Endothelial cell of umbilical vein (primary cell): ENCODE data around the gene MYOD1. TPM values are rescaled to one million over a fixed set of nuclear protein-coding genes. Genes with fewer than 3 reads are reported as not detected.

Experiments used
- Bru-seq: library from RNA; stranded (reverse); fragments of 400-500 nt; gene quantifications from one replicate; lab custom pipeline; 2021; lab: Mats Ljungman, UMichigan
- BruChase-seq, 2 experiments: library from RNA; stranded (reverse); fragments of 400-500 nt; gene quantifications; one replicate each; lab custom pipeline; 2021; lab: Mats Ljungman, UMichigan
- BruUV-seq: library from RNA; stranded (reverse); fragments of 400-500 nt; replicated peaks from 2 replicates; lab custom pipeline; 2021; lab: Mats Ljungman, UMichigan
- CTCF ChIA-PET: fragments of 300-600, 350-600 bp; sonication (Branson Sonifier 250); formaldehyde crosslinking; loops from one replicate; lab custom pipeline; 2021; ENCODE audit warnings: antibody characterized with exemption, inconsistent platforms; lab: Charles Lee
- POLR2A ChIA-PET: fragments of 300-600, 350-600 bp; sonication (Branson Sonifier 250); formaldehyde crosslinking; loops from one replicate; lab custom pipeline; 2021; ENCODE audit warnings: antibody characterized with exemption, inconsistent platforms; lab: Charles Lee
- DNase-seq: peaks from one replicate; pipeline ENCODE4 v3.0.0-alpha.2; 2011; ENCODE audit warnings: low read depth, low spot score
- FAIRE-seq: peaks from 2 replicates; lab custom pipeline; 2011; peaks lifted over from hg19 to GRCh38; lab: Jason Lieb, UNC
- H2AFZ ChIP-seq: 2 replicates; pipeline ENCODE4 v1.6.0; 2012; ENCODE audit warnings: low read depth, low read length, control low read depth, inconsistent platforms
- H3K27ac ChIP-seq: 2 replicates; pipeline ENCODE4 v1.5.1; 2011; ENCODE audit warnings: low read depth, mild to moderate bottlenecking, control low read depth, low read length, moderate library complexity; ENCODE audit not compliant: insufficient read depth
- H3K27me3 ChIP-seq, 2 experiments: 2 replicates each; pipeline versions ENCODE4 v1.6.0 to v1.6.1; 2011; ENCODE audit warnings: low read length in 2 of 2, mixed read lengths in 1 of 2; ENCODE audit not compliant: control insufficient read depth in 2 of 2, insufficient read depth in 2 of 2
- H3K36me3 ChIP-seq, 2 experiments: 2 replicates in 1 of 2; 3 replicates in 1 of 2; pipeline ENCODE4 v1.5.1; 2011; ENCODE audit warnings: low read length in 2 of 2, mild to moderate bottlenecking in 1 of 2, moderate library complexity in 1 of 2; ENCODE audit not compliant: control insufficient read depth in 2 of 2, insufficient read depth in 2 of 2; ENCODE audit errors: extremely low read depth in 1 of 2
- H3K4me1 ChIP-seq: 3 replicates; pipeline ENCODE4 v1.5.1; 2011; ENCODE audit warnings: mild to moderate bottlenecking, low read length; ENCODE audit not compliant: control insufficient read depth, insufficient read depth; ENCODE audit errors: extremely low read depth
- H3K4me2 ChIP-seq: 2 replicates; pipeline ENCODE4 v1.6.1; 2011; ENCODE audit warnings: low read length, control low read depth, mixed read lengths; ENCODE audit not compliant: insufficient read depth
- H3K4me3 ChIP-seq, 3 experiments: fragments of 200-600 bp in 1 of 3; sonication (generic), shearing (Covaris generic) in 1 of 3; replicated peaks in 1 of 3; 2 replicates each; pipeline ENCODE4 v1.5.1; 2011 to 2016; ENCODE audit warnings: control low read depth in 3 of 3, low read length in 3 of 3, mild to moderate bottlenecking in 2 of 3, inconsistent platforms in 1 of 3, low read depth in 1 of 3, moderate library complexity in 1 of 3; ENCODE audit not compliant: insufficient read depth in 1 of 3
- H3K79me2 ChIP-seq: 2 replicates; pipeline ENCODE4 v1.6.0; 2012; ENCODE audit warnings: low read length, inconsistent platforms; ENCODE audit not compliant: control insufficient read depth, insufficient read depth
- H3K9ac ChIP-seq: replicated peaks from 2 replicates; pipeline ENCODE3; 2011; ENCODE audit warnings: low read length, control low read depth; ENCODE audit not compliant: insufficient read depth; ENCODE audit errors: extremely low read depth
- H3K9me1 ChIP-seq: replicated peaks from 3 replicates; pipeline ENCODE4 v1.6.0; 2011; ENCODE audit warnings: mild to moderate bottlenecking, low read length; ENCODE audit not compliant: control insufficient read depth, insufficient read depth; ENCODE audit errors: extremely low read depth
- H3K9me3 ChIP-seq: replicated peaks from 2 replicates; pipeline ENCODE4 v1.5.1; 2012; ENCODE audit warnings: low read length, inconsistent platforms; ENCODE audit not compliant: control insufficient read depth, insufficient read depth
- H4K20me1 ChIP-seq: replicated peaks from 2 replicates; pipeline ENCODE3; 2011; ENCODE audit warnings: mild to moderate bottlenecking, low read length; ENCODE audit not compliant: control insufficient read depth, insufficient read depth; ENCODE audit errors: extremely low read depth
- EZH2 ChIP-seq: IDR thresholded peaks from 2 replicates; pipeline ENCODE4 v1.6.1; 2012; ENCODE audit warnings: borderline replicate concordance, low read depth, mild to moderate bottlenecking, moderate library complexity, low read length, inconsistent platforms; ENCODE audit not compliant: severe bottlenecking
- JUN ChIP-seq: IDR thresholded peaks from 2 replicates; pipeline ENCODE4 v1.6.1; 2011; ENCODE audit warnings: borderline replicate concordance, low read depth; ENCODE audit not compliant: insufficient read length, insufficient read depth
- POLR2AphosphoS5 ChIP-seq: IDR thresholded peaks from 2 replicates; pipeline ENCODE4 v1.6.1; 2012; ENCODE audit warnings: low read depth, mild to moderate bottlenecking, control low read depth, low read length, moderate library complexity; ENCODE audit not compliant: insufficient read depth
- dilution Hi-C: fragments of 300-500 bp; cut with MboI; formaldehyde crosslinking; loops from one replicate; pipeline ENCODE4 v1.15.0; 2019; ENCODE audit warnings: low sequenced_read_pairs; ENCODE audit not compliant: extremely low pct_ligation_motif_present
- intact Hi-C: fragments of 100-400 bp; cut with micrococcal nuclease; formaldehyde crosslinking; loops from one replicate; pipeline ENCODE4 v1.10.0; 2022
- long read RNA-seq: library from polyadenylated mRNA; stranded (forward); transcript quantifications from one replicate; pipeline ENCODE4 v2.0.0, GENCODE V29; 2021
- polyA minus RNA-seq, 3 experiments: library from RNA; depleted of rRNA, polyadenylated mRNA; stranded (reverse); fragments of >200 nt; gene quantifications; 1 replicate in 1 of 3; 2 replicates in 2 of 3; pipeline ENCODE4 v1.2.3, GENCODE V29; 2011
- polyA plus RNA-seq, 4 experiments: library from polyadenylated mRNA; depleted of rRNA in 3 of 4; stranded (reverse) in 3 of 4; unstranded in 1 of 4; fragments of >200 nt; gene quantifications; 2 replicates each; pipeline versions ENCODE4 v1.2.1 to v1.2.3, GENCODE V29; 2011 to 2012; ENCODE audit warnings: missing spikeins in 1 of 4
- total RNA-seq: library from RNA; stranded (reverse); gene quantifications from 2 replicates; pipeline ENCODE4 v1.2.3, GENCODE V29; 2021
- TF ChIP-seq, protein P1 (sequence below), 2 donors: IDR thresholded peaks; 1 replicate in 1 of 2; 2 replicates in 1 of 2; pipeline ENCODE4 v1.5.1; 2011; ENCODE audit warnings: low read length in 2 of 2, mild to moderate bottlenecking in 2 of 2, moderate library complexity in 2 of 2, control low read depth in 1 of 2, inconsistent platforms in 1 of 2, low read depth in 1 of 2; ENCODE audit not compliant: insufficient read depth in 1 of 2; ENCODE audit errors: extremely low read depth in 1 of 2
- TF ChIP-seq, protein P2 (sequence below): IDR thresholded peaks from 2 replicates; pipeline ENCODE4 v1.6.1; 2011; ENCODE audit not compliant: insufficient read depth, insufficient read length

The MYOD1 gene
- total RNA-seq (not detected in 2 replicates), polyA plus RNA-seq (not detected in 2 replicates), polyA minus RNA-seq (not detected in 2 replicates), Bru-seq, nascent RNA (not detected), BruChase-seq, experiment 1, labeled RNA remaining after a 6-hour chase (not detected), BruChase-seq, experiment 2, labeled RNA remaining after a 2-hour chase (not detected)
- polyA plus RNA-seq (2011; cell fraction: cytosol; rRNA removed) = not detected in 2 replicates
- polyA plus RNA-seq (2011; cell fraction: nucleus; rRNA removed) = not detected in 2 replicates
- polyA plus RNA-seq (2012) = not detected in 2 replicates
- polyA minus RNA-seq (2011; cell fraction: cytosol; rRNA and poly(A)+ RNA removed) = not detected
- polyA minus RNA-seq (2011; cell fraction: nucleus; rRNA and poly(A)+ RNA removed) = not detected in 2 replicates
- long read RNA-seq = 0 reads

DNA sequence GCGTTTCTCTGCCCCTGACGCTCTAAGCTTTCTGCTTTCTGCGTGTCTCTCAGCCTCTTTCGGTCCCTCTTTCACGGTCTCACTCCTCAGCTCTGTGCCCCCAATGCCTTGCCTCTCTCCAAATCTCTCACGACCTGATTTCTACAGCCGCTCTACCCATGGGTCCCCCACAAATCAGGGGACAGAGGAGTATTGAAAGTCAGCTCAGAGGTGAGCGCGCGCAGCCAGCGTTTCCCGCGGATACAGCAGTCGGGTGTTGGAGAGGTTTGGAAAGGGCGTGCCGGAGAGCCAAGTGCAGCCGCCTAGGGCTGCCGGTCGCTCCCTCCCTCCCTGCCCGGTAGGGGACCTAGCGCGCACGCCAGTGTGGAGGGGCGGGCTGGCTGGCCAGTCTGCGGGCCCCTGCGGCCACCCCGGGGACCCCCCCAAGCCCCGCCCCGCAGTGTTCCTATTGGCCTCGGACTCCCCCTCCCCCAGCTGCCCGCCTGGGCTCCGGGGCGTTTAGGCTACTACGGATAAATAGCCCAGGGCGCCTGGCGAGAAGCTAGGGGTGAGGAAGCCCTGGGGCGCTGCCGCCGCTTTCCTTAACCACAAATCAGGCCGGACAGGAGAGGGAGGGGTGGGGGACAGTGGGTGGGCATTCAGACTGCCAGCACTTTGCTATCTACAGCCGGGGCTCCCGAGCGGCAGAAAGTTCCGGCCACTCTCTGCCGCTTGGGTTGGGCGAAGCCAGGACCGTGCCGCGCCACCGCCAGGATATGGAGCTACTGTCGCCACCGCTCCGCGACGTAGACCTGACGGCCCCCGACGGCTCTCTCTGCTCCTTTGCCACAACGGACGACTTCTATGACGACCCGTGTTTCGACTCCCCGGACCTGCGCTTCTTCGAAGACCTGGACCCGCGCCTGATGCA lies at the start of gene MYOD1:
Gene MYOD1, plus strand, starts transcription at position 544 of the 910 bp plus-strand sequence. Its CDS starts 212 bp downstream, at position 756.
- no peak within 1 kb of the TSS for H3K27ac ChIP-seq
- no peak within 1 kb of the TSS for H3K4me2 ChIP-seq
- H3K4me3 ChIP-seq = no peak within 1 kb of the TSS
- FAIRE-seq (no peak), DNase-seq (no peak)
- no peaks in the 10 kb centered on the region for H3K79me2 ChIP-seq
- no peak for TF ChIP-seq JUN
- intact Hi-C loops (no loop called here), dilution Hi-C loops (no loop called here)
- H4K20me1 ChIP-seq = no peaks in the 10 kb centered on the region
- H3K4me1 ChIP-seq = no peaks in the 10 kb centered on the region
- ChIA-PET CTCF (interaction anchor here (1.1 to 7.8 kb wide), 4 partner anchors 12 to 119 kb away, joined by 3 to 62 read pairs (median 6); no protein-coding TSS in a partner anchor), POLR2A (interaction anchor here (0.7 kb wide), 1 partner anchor 264 kb away, joined by 5 read pairs; no protein-coding TSS in a partner anchor)
- peak within 1 kb of the TSS; percentile 30 for H2AFZ ChIP-seq
- no TSS peak for BruUV-seq
- H3K9ac ChIP-seq = no peak within 1 kb of the TSS
- H3K27me3 ChIP-seq = peaks cover 70 to 72% of the 10 kb centered on the region in 2 experiments
- no peaks in the 10 kb centered on the region for H3K36me3 ChIP-seq
- H3K9me1 ChIP-seq = no peaks in the 10 kb centered on the region
- no peaks in the 10 kb centered on the region for H3K9me3 ChIP-seq

DNA sequence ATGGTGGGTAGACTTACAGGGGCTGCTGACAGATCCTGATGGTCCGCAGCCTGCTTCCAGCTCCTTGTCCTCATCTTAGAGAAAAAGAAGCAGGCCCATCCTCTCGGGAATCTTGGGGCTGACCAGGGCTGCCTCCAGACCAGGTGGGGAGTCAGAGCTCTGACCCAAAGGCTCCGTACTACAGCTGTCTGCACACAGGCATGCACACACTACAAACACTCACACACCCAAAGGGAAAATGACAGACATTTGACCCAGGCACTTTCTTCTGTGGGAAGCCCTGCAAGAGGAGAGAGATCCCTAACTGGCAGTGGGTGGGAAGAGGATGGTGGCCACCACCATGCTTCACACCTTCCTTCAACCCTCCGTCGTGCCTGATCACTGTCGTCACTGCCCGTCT lies 46.9 kb upstream of the MYOD1 start:
- no peak for DNase-seq
- intact Hi-C loops = no loop called here
- TF ChIP-seq POLR2AphosphoS5 (no peak), EZH2 (no peak)
- TF ChIP-seq, protein P1, sequence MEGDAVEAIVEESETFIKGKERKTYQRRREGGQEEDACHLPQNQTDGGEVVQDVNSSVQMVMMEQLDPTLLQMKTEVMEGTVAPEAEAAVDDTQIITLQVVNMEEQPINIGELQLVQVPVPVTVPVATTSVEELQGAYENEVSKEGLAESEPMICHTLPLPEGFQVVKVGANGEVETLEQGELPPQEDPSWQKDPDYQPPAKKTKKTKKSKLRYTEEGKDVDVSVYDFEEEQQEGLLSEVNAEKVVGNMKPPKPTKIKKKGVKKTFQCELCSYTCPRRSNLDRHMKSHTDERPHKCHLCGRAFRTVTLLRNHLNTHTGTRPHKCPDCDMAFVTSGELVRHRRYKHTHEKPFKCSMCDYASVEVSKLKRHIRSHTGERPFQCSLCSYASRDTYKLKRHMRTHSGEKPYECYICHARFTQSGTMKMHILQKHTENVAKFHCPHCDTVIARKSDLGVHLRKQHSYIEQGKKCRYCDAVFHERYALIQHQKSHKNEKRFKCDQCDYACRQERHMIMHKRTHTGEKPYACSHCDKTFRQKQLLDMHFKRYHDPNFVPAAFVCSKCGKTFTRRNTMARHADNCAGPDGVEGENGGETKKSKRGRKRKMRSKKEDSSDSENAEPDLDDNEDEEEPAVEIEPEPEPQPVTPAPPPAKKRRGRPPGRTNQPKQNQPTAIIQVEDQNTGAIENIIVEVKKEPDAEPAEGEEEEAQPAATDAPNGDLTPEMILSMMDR (IDR thresholded peaks at IDR 0.05; ENCODE audit: extremely low read depth in 1 of 2, insufficient read depth in 1 of 2, low read depth in 1 of 2, low read length in 2 of 2) = no peak
- TF ChIP-seq, protein P2, sequence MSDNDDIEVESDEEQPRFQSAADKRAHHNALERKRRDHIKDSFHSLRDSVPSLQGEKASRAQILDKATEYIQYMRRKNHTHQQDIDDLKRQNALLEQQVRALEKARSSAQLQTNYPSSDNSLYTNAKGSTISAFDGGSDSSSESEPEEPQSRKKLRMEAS = no peak
- Histone ChIP-seq H3K79me2 (no peaks in the 10 kb centered on the region), H3K9me3 (no peaks in the 10 kb centered on the region), H3K27me3 (peaks cover 3 to 12% of the 10 kb centered on the region in 2 experiments), H3K4me2 (no peak overlapping the region), H3K9ac (no peak overlapping the region), H3K4me1 (no peaks in the 10 kb centered on the region), H3K36me3 (no peaks in the 10 kb centered on the region), H3K27ac (no peak overlapping the region), H3K4me3 (no peak overlapping the region), H2AFZ (no peak overlapping the region), H4K20me1 (no peaks in the 10 kb centered on the region), H3K9me1 (no peaks in the 10 kb centered on the region)
- no TSS peak for BruUV-seq
- FAIRE-seq = no peak
- CTCF ChIA-PET = no interaction called here
- POLR2A ChIA-PET = no interaction called here
- dilution Hi-C loops = no loop called here
